NOMO-1 treated with DMSO at 0.1 percent for 48 hours (cell line): Measurements from ENCODE around the gene MAP3K6.
A peak's percentile ranks its signal among the peaks of the same experiment; 100 is the strongest.

ENCODE experiments used
- DNase-seq: peaks from one replicate; lab custom pipeline; 2025; ENCODE audit not compliant: unreplicated experiment; lab: John Stamatoyannopoulos, UW

Gene MAP3K6

GRCh38 chr1:27358038-27358927, 8.5 kb downstream of the MAP3K6 start:
- no peak for DNase-seq

DNA sequence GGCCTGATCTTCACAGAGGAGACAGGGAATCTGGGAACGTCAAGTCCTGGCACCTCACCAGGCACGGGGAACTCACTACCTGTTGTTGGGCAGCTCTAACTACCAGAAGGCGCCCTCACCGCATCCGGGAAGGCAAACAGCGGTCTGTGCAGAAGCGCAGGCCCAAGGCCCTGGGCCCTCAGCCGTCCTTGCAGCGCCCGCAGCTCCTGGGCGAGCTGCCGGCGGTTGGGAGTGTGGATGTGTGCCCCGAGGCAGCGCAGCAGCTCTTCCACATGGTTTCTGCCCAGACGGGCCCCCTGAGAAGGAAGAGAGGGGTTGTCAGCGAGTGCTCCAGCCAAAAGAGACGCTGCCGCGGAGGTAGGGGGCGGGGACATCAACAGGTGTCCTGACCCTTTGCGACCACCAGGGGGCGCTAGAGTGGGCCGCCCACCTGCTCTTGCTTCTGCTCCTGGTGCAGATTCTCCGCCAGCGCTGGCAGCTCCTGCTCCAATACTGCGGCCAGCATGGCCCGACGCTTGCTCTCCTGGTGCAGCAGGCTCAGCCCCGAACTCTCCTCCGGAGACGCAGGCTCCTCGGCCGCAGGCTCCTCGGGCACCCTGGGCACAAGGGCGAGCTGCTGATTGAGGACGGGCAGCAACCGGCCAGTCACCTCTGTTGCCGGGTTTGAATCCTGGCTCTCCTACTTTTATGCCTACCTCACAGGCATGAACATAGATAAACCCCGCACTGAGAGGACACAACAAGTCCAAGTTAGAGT, 9.3 kb downstream of the MAP3K6 start:
- DNase-seq = peak; percentile 37

GRCh38 chr1:27356619-27357280, 10.0 kb downstream of the MAP3K6 start:
- DNase-seq = no peak

DNA sequence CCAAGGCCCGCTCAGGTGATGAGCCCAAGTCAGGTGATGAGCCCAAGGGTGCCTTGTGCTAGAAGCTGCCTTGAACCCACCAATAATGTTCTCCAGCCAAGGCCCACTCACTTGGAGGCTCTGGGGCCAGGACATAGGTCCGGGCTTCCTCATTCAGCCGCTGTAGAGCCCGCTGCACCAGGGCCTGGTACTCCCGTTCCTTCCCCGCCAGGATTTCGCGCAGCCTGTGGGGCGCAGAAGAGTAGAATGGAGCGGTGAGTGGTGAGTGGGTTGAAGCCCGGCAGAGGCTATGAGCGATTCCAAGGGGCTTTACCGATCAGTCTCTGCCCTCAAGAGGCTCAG, 10.5 kb downstream of the MAP3K6 start:
- no peak for DNase-seq

GRCh38 chr1:27355683-27356082, 11.1 kb downstream of the MAP3K6 start:
- no peak for DNase-seq

GRCh38 chr1:27353629-27354028, 13.1 kb downstream of the MAP3K6 start:
- no peak for DNase-seq

- DNase-seq = no peak
These were observed 13.6 kb downstream of the MAP3K6 start for GRCh38 chr1:27353166-27353565.

- DNase-seq = no peak
These were observed 15.1 kb downstream of the MAP3K6 start for GRCh38 chr1:27351541-27352107.

- DNase-seq = no peak
These were observed 15.9 kb downstream of the MAP3K6 start for GRCh38 chr1:27350663-27351540.

GRCh38 chr1:27349784-27350662, 16.7 kb downstream of the MAP3K6 start:
- no peak for DNase-seq

DNA sequence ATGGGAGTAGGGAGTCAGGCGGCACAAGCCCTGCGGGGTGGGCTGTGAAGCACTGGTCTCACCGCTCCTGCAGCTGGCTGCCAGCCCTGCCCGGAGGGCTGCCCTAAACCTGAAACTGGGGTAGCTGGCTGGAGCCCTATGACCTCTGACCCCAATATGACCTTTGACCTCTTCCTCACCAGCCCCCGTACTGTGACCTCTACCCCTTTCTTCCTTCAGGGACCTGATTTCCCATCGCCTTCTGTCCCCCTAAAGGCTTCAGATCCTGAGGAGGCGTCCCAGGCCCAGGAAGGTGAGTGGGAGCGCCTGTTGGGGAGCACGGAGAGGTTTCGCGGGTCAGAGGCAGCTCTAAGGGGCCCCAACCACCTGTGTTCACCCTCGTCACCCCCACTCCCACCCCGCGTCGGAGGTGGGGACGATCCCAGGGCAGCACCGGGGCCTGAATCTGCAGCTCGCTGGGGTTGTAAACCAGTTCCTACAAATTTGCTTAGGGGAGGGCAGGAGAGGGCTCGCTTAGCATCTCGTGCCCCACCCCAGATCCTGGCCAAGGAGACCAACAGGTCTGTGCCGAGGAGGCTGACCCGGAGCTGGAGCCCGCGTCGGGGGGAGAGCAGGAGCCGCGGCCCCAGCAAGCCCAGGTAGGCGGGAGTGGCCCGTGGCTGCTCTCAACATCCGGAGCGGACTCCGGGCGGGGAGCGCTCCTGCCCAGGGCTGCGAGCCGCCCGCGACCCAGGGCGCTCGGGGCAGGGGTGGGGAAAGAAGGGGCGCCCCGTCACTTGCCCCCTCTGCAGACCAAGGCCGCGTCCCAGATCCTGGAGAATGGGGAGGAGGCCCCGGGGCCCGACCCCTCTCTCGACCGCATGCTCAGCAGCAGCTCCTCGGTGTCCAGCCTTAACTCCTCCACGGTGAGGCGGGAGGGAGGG, 17.6 kb downstream of the MAP3K6 start:
- no peak for DNase-seq

DNA sequence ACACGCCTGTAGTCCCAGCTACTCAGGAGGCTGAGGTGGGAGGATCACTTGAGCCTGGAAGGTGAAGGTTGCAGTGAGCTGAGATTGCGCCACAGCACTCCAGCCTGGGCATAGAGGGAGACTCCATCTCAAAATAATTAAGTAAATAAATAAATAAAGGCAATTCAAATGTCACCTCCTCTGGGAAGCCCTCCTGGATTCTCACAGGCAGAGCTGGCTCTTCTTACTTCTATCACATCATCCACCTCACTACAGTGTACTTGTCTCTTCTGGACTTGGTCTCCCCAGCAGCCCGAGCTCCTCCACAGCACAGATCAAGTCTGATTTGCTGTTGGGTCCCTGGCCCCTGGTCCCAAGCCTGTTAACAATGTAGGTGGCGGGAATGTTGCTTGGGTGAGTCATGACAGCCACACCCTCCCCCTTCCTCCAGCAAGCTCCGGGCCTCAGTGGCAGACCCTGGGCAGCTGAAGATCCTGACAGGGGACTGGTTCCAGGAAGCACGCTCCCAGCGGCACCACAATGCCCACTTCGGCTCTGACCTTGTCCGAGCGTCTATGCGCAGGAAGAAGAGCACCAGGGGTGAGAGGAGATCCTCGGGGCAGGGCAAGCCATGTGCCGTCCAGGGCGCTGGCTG, 19.7 kb downstream of the MAP3K6 start:
- DNase-seq = no peak

GRCh38 chr1:27346357-27346756, 20.4 kb downstream of the MAP3K6 start:
- DNase-seq = no peak

GRCh38 chr1:27345272-27345671, 21.5 kb downstream of the MAP3K6 start:
- no peak for DNase-seq

DNA sequence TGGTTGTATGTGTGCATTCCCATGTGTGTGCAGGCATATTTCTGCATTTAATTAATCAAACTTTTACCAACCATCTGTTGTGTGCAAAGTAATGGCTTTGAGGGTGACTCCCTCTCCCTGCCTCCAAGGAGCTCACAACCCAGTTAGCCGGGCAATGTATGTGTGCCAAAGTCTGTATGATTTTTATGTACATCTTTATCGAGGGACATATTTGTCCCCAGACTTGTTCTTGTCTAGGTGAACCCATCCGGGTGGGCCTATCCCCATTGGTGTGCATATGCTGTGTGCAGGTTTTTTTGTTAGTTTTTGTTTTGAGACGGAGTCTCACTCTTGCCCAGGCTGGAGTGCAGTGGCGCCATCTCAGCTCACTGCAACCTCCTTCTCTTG, 23.1 kb downstream of the MAP3K6 start:
- no peak for DNase-seq

- DNase-seq = peak; percentile 87
These were observed 23.8 kb downstream of the MAP3K6 start for GRCh38 chr1:27342778-27343638.

DNA sequence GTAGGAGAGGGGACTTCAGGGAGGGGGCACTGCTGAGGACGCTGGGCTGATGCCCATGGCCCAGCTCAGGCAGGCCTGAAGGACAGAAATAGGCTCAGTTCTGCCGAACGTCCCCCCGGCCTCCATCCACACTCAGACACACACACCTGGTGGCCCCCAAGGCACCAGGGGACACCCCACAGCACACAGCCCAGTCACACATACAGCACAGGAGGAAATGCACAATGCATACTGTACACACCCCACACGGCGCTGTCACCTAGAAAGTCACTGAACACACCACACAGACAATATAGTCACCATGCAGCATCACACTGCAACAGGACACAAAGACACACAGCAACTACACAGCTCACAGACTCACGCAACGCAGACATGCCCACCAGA, 24.4 kb downstream of the MAP3K6 start:
- peak; percentile 13 for DNase-seq
